Liver (tissue), 9 donors: ENCODE results near the gene IRF3. TPM values are rescaled to one million over a fixed set of nuclear protein-coding genes. Genes with fewer than 3 reads are reported as not detected.

Experiments
- DNase-seq: peaks from one replicate; pipeline ENCODE4 v3.0.0-alpha.2; 2017; ENCODE audit warnings: low spot score
- H3K27ac ChIP-seq, 2 donors: one replicate each; pipeline ENCODE4 v1.7.0; 2013; ENCODE audit warnings: inconsistent platforms in 2 of 2, low read length in 2 of 2, control low read depth in 1 of 2, low read depth in 1 of 2, mild to moderate bottlenecking in 1 of 2
- H3K27me3 ChIP-seq, 4 donors: one replicate each; pipeline versions ENCODE4 v1.6.1 to v1.7.0; 2013; ENCODE audit warnings: low read length in 3 of 4, inconsistent platforms in 1 of 4, mild to moderate bottlenecking in 1 of 4, moderate library complexity in 1 of 4; ENCODE audit not compliant: control insufficient read depth in 4 of 4, insufficient read depth in 4 of 4
- H3K36me3 ChIP-seq, 4 donors: one replicate each; pipeline versions ENCODE4 v1.6.1 to v1.7.0; 2013; ENCODE audit warnings: low read length in 3 of 4, mild to moderate bottlenecking in 3 of 4, low read depth in 1 of 4, moderate library complexity in 1 of 4; ENCODE audit not compliant: control insufficient read depth in 4 of 4, insufficient read depth in 3 of 4
- H3K4me1 ChIP-seq, 4 donors: one replicate each; pipeline versions ENCODE4 v1.6.1 to v1.7.0; 2013; ENCODE audit warnings: low read length in 3 of 4, mild to moderate bottlenecking in 3 of 4, moderate library complexity in 1 of 4; ENCODE audit not compliant: control insufficient read depth in 4 of 4, insufficient read depth in 4 of 4
- H3K4me3 ChIP-seq, 3 donors: one replicate each; pipeline versions ENCODE4 v1.6.1 to v1.7.0; 2013; ENCODE audit warnings: low read length in 3 of 3, control low read depth in 1 of 3, low read depth in 1 of 3, mild to moderate bottlenecking in 1 of 3
- H3K9ac ChIP-seq, 2 donors: one replicate each; pipeline ENCODE4 v1.7.0; 2013; ENCODE audit warnings: low read length in 2 of 2, mild to moderate bottlenecking in 2 of 2, moderate library complexity in 2 of 2, control low read depth in 1 of 2, low read depth in 1 of 2
- H3K9me3 ChIP-seq, 4 donors: one replicate each; pipeline versions ENCODE4 v1.6.1 to v1.7.0; 2013; ENCODE audit warnings: low read length in 3 of 4; ENCODE audit not compliant: control insufficient read depth in 4 of 4
- EGR1 ChIP-seq, 2 donors: IDR thresholded peaks; 2 replicates each; pipeline ENCODE4 v1.6.1; 2016 to 2018; ENCODE audit warnings: antibody characterized with exemption in 2 of 2, low read depth in 2 of 2
- FOXA1 ChIP-seq: IDR thresholded peaks from 2 replicates; pipeline ENCODE4 v1.6.1; 2016; ENCODE audit warnings: antibody characterized with exemption
- GABPA ChIP-seq, 2 donors: IDR thresholded peaks in 1 of 2; conservative IDR thresholded peaks in 1 of 2; 2 replicates each; pipeline ENCODE4 v1.6.1; 2016; ENCODE audit warnings: antibody characterized with exemption in 2 of 2, mild to moderate bottlenecking in 1 of 2, moderate library complexity in 1 of 2
- HNF4A ChIP-seq, 2 donors: conservative IDR thresholded peaks; 2 replicates each; pipeline ENCODE4 v1.6.1; 2016; ENCODE audit warnings: antibody characterized with exemption in 2 of 2, mild to moderate bottlenecking in 2 of 2
- HNF4G ChIP-seq: IDR thresholded peaks from 2 replicates; pipeline ENCODE4 v1.6.1; 2016; ENCODE audit warnings: antibody characterized with exemption
- JUND ChIP-seq, 2 donors: IDR thresholded peaks; 2 replicates each; pipeline ENCODE4 v1.6.1; 2016; ENCODE audit warnings: antibody characterized with exemption in 2 of 2
- NR2F2 ChIP-seq: IDR thresholded peaks from 2 replicates; pipeline ENCODE4 v1.6.1; 2016; ENCODE audit warnings: antibody characterized with exemption
- RAD21 ChIP-seq, 2 donors: IDR thresholded peaks; 2 replicates each; pipeline ENCODE4 v1.6.1; 2016; ENCODE audit warnings: antibody characterized with exemption in 2 of 2, mild to moderate bottlenecking in 2 of 2
- REST ChIP-seq: IDR thresholded peaks from 2 replicates; pipeline ENCODE4 v1.6.1; 2016; ENCODE audit warnings: antibody characterized with exemption, mild to moderate bottlenecking
- RXRA ChIP-seq, 2 donors: IDR thresholded peaks; 2 replicates each; pipeline ENCODE4 v1.6.1; 2017 to 2018; ENCODE audit warnings: antibody characterized with exemption in 2 of 2, mild to moderate bottlenecking in 1 of 2
- YY1 ChIP-seq: IDR thresholded peaks from 2 replicates; pipeline ENCODE4 v1.6.1; 2016; ENCODE audit warnings: antibody characterized with exemption, mild to moderate bottlenecking
- WGBS: extraction: QIAGEN DNeasy Blood & Tissue Kit; methylation state at CpG from one replicate; pipeline ENCODE4 v1.1.7; 2013; 5-methylcytosine and 5-hydroxymethylcytosine counted together
- polyA plus RNA-seq, 2 donors: library from polyadenylated mRNA; stranded (reverse) in 1 of 2; unstranded in 1 of 2; fragments of 200-250 nt in 1 of 2; fragments of >200 nt in 1 of 2; fragmentation: Nextera tagmentation in 1 of 2; extraction: Ambion mirVana in 1 of 2; gene quantifications; one replicate each; pipeline versions ENCODE4 v1.2.1 to v1.2.3, GENCODE V29; 2013 to 2015
- total RNA-seq, 2 donors: library from RNA; depleted of rRNA; stranded (reverse); fragments of >200 nt; gene quantifications; one replicate each; pipeline ENCODE4 v1.2.3, GENCODE V29; 2014
- TF ChIP-seq, protein P1 (sequence below): IDR thresholded peaks from 2 replicates; pipeline ENCODE4 v1.6.1; 2016; ENCODE audit warnings: antibody characterized with exemption
- TF ChIP-seq, protein P2 (sequence below): fragments of 150-350 bp; IDR thresholded peaks from 2 replicates; pipeline ENCODE4 v1.5.1; 2017; ENCODE audit warnings: improper control_type of control experiment, low read depth, low read length; ENCODE audit not compliant: missing input control
- TF ChIP-seq, protein P3 (sequence below): IDR thresholded peaks from 2 replicates; pipeline ENCODE4 v1.6.1; 2016; ENCODE audit warnings: antibody characterized with exemption
- donor health status: healthy.
- donor health status: healthy.
- donor health status: healthy.
- donor health status: healthy.
- donor health status: healthy.

The IRF3 gene
- total and polyA plus RNA-seq, 4 donors: 18.2 to 33.6 (median 28.1) TPM

- H3K36me3 ChIP-seq: peaks cover 0 to 22% (median 7%) of the 10 kb centered on the region in 4 donors
- peak overlapping the region in 2 of 3 donors; percentile 7 to 28 for H3K4me3 ChIP-seq
- H3K9ac ChIP-seq: peak overlapping the region in 1 of 2 donors; percentile 32
- H3K27me3 ChIP-seq: no peaks in the 10 kb centered on the region
- WGBS: 18% methylated on average over 39 of the region's 39 CpGs
- H3K9me3 ChIP-seq: no peaks in the 10 kb centered on the region
- H3K27ac ChIP-seq: peak overlapping the region in 1 of 2 donors; percentile 40
- no peak for DNase-seq
- peaks cover 3 to 36% (median 16%) of the 10 kb centered on the region in 4 donors for H3K4me1 ChIP-seq
- no peak for TF ChIP-seq RXRA (IDR thresholded peaks at IDR 0.05)
- no peak for TF ChIP-seq HNF4A (conservative IDR thresholded peaks at IDR 0.05)
- no peak for TF ChIP-seq EGR1 (IDR thresholded peaks at IDR 0.05; ENCODE audit: low read depth in 2 of 2)
- no peak for TF ChIP-seq FOXA1
- TF ChIP-seq, protein P1, sequence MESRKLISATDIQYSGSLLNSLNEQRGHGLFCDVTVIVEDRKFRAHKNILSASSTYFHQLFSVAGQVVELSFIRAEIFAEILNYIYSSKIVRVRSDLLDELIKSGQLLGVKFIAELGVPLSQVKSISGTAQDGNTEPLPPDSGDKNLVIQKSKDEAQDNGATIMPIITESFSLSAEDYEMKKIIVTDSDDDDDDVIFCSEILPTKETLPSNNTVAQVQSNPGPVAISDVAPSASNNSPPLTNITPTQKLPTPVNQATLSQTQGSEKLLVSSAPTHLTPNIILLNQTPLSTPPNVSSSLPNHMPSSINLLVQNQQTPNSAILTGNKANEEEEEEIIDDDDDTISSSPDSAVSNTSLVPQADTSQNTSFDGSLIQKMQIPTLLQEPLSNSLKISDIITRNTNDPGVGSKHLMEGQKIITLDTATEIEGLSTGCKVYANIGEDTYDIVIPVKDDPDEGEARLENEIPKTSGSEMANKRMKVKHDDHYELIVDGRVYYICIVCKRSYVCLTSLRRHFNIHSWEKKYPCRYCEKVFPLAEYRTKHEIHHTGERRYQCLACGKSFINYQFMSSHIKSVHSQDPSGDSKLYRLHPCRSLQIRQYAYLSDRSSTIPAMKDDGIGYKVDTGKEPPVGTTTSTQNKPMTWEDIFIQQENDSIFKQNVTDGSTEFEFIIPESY: no peak
- TF ChIP-seq JUND (IDR thresholded peaks at IDR 0.05): no peak
- no peak for TF ChIP-seq REST
- no peak for TF ChIP-seq GABPA (IDR thresholded peaks at IDR 0.05 in 1 of 2, conservative IDR thresholded peaks at IDR 0.05 in 1 of 2)
- no peak for TF ChIP-seq HNF4G
- TF ChIP-seq NR2F2: no peak
These were observed 24.5 kb upstream of the IRF3 start for GRCh38 chr19:49690079-49690655.

DNA sequence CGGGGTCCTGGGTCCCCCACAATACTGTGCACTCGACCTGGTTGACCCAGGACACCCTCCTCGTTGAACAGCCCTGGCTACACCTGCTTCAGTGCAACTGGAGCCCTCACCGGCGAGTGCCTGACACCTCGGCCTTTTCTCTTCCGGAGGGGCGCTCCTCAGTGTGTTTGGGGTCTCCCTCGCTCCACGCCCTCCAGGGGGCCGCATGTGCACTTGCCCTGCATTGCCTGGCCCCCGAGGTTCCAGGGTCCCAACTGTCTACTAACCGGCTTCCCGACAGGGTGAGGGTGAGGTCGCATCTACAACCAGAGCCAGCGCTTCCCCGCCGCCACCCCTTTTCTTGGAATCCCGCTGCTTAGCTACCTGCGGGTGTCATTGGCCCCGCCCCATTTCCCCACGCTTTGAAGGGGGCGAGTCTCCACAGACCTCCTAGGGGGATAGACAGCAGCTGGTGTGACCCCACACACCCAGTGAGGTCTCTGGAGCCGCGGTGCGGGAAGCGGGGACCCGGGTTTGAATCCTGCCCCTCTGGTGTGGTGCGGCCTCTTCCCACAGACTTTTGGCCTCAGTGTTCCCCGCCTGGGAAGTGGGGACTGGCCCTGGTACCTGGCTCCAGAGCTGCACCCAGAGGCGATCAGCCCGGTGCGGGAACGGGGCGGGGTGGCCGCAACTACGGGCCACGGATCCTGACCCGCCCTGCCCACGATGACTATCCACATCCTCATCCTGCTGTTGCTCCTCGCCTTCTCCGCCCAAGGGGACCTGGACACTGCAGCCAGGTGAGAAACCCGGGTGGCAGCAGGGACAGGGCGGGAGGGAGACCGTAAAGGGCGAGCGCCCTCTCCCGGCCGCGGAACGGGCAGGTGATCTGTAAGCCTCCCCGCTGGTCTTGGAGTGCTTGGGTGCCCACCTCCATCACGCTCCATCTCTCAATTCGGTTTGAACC, 23.7 kb upstream of the IRF3 start, which contains the start of gene ADM5:
Gene ADM5, plus strand, starts transcription at position 462 of the 946 bp plus-strand sequence. Its CDS starts 244 bp downstream, at position 706.
- H3K9ac ChIP-seq: peak within 1 kb of the TSS in 1 of 2 donors; percentile 32
- H3K4me3 ChIP-seq: peak within 1 kb of the TSS in 2 of 3 donors; percentile 7 to 28
- no peak for DNase-seq
- H3K27me3 ChIP-seq: no peaks in the 10 kb centered on the region
- peak within 1 kb of the TSS; percentile 12 to 40 for H3K27ac ChIP-seq
- peaks cover 3 to 36% (median 16%) of the 10 kb centered on the region in 4 donors for H3K4me1 ChIP-seq
- whole genome bisulfite sequencing: 37% methylated on average over 54 of the region's 54 CpGs
- H3K36me3 ChIP-seq: peaks cover 0 to 28% (median 9%) of the 10 kb centered on the region in 4 donors
- TF ChIP-seq, protein P2, sequence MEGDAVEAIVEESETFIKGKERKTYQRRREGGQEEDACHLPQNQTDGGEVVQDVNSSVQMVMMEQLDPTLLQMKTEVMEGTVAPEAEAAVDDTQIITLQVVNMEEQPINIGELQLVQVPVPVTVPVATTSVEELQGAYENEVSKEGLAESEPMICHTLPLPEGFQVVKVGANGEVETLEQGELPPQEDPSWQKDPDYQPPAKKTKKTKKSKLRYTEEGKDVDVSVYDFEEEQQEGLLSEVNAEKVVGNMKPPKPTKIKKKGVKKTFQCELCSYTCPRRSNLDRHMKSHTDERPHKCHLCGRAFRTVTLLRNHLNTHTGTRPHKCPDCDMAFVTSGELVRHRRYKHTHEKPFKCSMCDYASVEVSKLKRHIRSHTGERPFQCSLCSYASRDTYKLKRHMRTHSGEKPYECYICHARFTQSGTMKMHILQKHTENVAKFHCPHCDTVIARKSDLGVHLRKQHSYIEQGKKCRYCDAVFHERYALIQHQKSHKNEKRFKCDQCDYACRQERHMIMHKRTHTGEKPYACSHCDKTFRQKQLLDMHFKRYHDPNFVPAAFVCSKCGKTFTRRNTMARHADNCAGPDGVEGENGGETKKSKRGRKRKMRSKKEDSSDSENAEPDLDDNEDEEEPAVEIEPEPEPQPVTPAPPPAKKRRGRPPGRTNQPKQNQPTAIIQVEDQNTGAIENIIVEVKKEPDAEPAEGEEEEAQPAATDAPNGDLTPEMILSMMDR: peak; percentile 17
- TF ChIP-seq YY1: no peak
- TF ChIP-seq RAD21 (IDR thresholded peaks at IDR 0.05): peak; percentile 23 to 58
- TF ChIP-seq, protein P3, sequence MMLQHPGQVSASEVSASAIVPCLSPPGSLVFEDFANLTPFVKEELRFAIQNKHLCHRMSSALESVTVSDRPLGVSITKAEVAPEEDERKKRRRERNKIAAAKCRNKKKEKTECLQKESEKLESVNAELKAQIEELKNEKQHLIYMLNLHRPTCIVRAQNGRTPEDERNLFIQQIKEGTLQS: no peak
- no peak for TF ChIP-seq RXRA (IDR thresholded peaks at IDR 0.05)
- no peaks in the 10 kb centered on the region for H3K9me3 ChIP-seq
